Ascending aorta (tissue), 2 donors: ENCODE measurements around the gene PLA2G2C. TPM values are rescaled to one million over a fixed set of nuclear protein-coding genes. Genes with fewer than 3 reads are reported as not detected.
"Not testable (repeated sequence)": the region's sequence is repeated elsewhere in the genome, so short reads cannot be mapped to it uniquely, and the experiment has no call there.

Source experiments
- DNase-seq, 2 donors: peaks; one replicate each; pipeline ENCODE4 v3.0.0-alpha.2; 2019; ENCODE audit warnings: low spot score in 2 of 2
- H3K27ac ChIP-seq, 2 donors: fragments of 200-600 bp; sonication (generic); one replicate each; pipeline ENCODE4 v1.5.1; 2016 to 2017; ENCODE audit warnings: mild to moderate bottlenecking in 1 of 2
- H3K27me3 ChIP-seq: fragments of 200-600 bp; sonication (generic); one replicate; pipeline ENCODE4 v1.5.1; 2017
- H3K36me3 ChIP-seq, 2 donors: fragments of 200-600 bp; sonication (generic); one replicate each; pipeline ENCODE4 v1.5.1; 2016
- H3K4me1 ChIP-seq, 2 donors: fragments of 200-600 bp; sonication (generic); one replicate each; pipeline ENCODE4 v1.5.1; 2016 to 2017; ENCODE audit warnings: mild to moderate bottlenecking in 1 of 2
- H3K4me3 ChIP-seq, 2 donors: fragments of 200-600 bp; sonication (generic); one replicate each; pipeline ENCODE4 v1.5.1; 2016 to 2017; ENCODE audit warnings: mild to moderate bottlenecking in 1 of 2
- H3K9me3 ChIP-seq, 2 donors: fragments of 200-600 bp; sonication (generic); one replicate each; pipeline ENCODE4 v1.5.1; 2016
- CTCF ChIP-seq, 3 experiments: fragments of 200-600 bp in 2 of 3; fragments of 450-650 bp in 1 of 3; sonication (generic) in 2 of 3; IDR thresholded peaks; one replicate each; pipeline ENCODE4 v1.5.1; 2016 to 2019; ENCODE audit warnings: antibody characterized with exemption in 3 of 3, mild to moderate bottlenecking in 1 of 3, moderate library complexity in 1 of 3
- intact Hi-C: fragments of 100-400 bp; cut with DNase I; formaldehyde crosslinking; loops from one replicate; pipeline ENCODE4 v1.15.1; 2023
- total RNA-seq: library from RNA; depleted of rRNA; stranded (reverse); fragments of >200 nt; gene quantifications from one replicate; pipeline ENCODE4 v1.1.0, GENCODE V29; 2016

Gene PLA2G2C
- total RNA-seq, 1 donor from 2014 or later, result not detected

GRCh38 chr1:20136249-20136648 is 50.1 kb downstream of the PLA2G2C start:
- no peak for TF ChIP-seq CTCF (IDR thresholded peaks at IDR 0.05)
- no peak for DNase-seq

GRCh38 chr1:20134995-20135394 is 51.3 kb downstream of the PLA2G2C start:
- DNase-seq, result no peak
- no peaks in the 10 kb centered on the region for H3K36me3 ChIP-seq
- H3K4me3 ChIP-seq, result no peak overlapping the region
- intact Hi-C loops, result no loop called here
- no peaks in the 10 kb centered on the region for H3K4me1 ChIP-seq
- H3K9me3 ChIP-seq, result no peaks in the 10 kb centered on the region
- TF ChIP-seq CTCF (IDR thresholded peaks at IDR 0.05), result no peak
- no peaks in the 10 kb centered on the region for H3K27me3 ChIP-seq
- H3K27ac ChIP-seq, result no peak overlapping the region

More at GRCh38 chr1:20136249-20136648, 50.1 kb downstream of the PLA2G2C start:
- no peaks in the 10 kb centered on the region for H3K9me3 ChIP-seq
- intact Hi-C loops, result no loop called here
- H3K36me3 ChIP-seq, result no peaks in the 10 kb centered on the region
- no peaks in the 10 kb centered on the region for H3K27me3 ChIP-seq
- H3K4me3 ChIP-seq, result no peak overlapping the region
- no peak overlapping the region for H3K27ac ChIP-seq
- H3K4me1 ChIP-seq, result no peaks in the 10 kb centered on the region

- H3K4me1 ChIP-seq, intact Hi-C loops, H3K4me3 ChIP-seq, H3K27me3 ChIP-seq, H3K36me3 ChIP-seq, DNase-seq, H3K9me3 ChIP-seq, H3K27ac ChIP-seq: not testable (repeated sequence)
Measured at GRCh38 chr1:20130518-20130917, 55.8 kb downstream of the PLA2G2C start.

- intact Hi-C loops, result no loop called here
- Histone ChIP-seq H3K9me3 (no peaks in the 10 kb centered on the region), H3K27ac (no peak overlapping the region), H3K36me3 (no peaks in the 10 kb centered on the region), H3K27me3 (no peaks in the 10 kb centered on the region), H3K4me3 (no peak overlapping the region), H3K4me1 (no peaks in the 10 kb centered on the region)
- no peak for TF ChIP-seq CTCF (IDR thresholded peaks at IDR 0.05)
- DNase-seq, result no peak
Measured at GRCh38 chr1:20126806-20127440, 59.4 kb downstream of the PLA2G2C start.

GRCh38 chr1:20126041-20126805 is 60.1 kb downstream of the PLA2G2C start:
- no peaks in the 10 kb centered on the region for H3K9me3 ChIP-seq
- H3K27ac ChIP-seq, result no peak overlapping the region
- no peak for DNase-seq
- TF ChIP-seq CTCF (IDR thresholded peaks at IDR 0.05), result no peak
- H3K4me3 ChIP-seq, result no peak overlapping the region
- H3K27me3 ChIP-seq, result no peaks in the 10 kb centered on the region
- H3K36me3 ChIP-seq, result no peaks in the 10 kb centered on the region
- no peaks in the 10 kb centered on the region for H3K4me1 ChIP-seq
- intact Hi-C loops, result no loop called here

- no peaks in the 10 kb centered on the region for H3K27me3 ChIP-seq
- no peak overlapping the region for H3K4me3 ChIP-seq
- no peak overlapping the region for H3K27ac ChIP-seq
- H3K4me1 ChIP-seq, result no peaks in the 10 kb centered on the region
- no peak for DNase-seq
- no peaks in the 10 kb centered on the region for H3K9me3 ChIP-seq
- intact Hi-C loops, result no loop called here
- TF ChIP-seq CTCF (IDR thresholded peaks at IDR 0.05), result no peak
- no peaks in the 10 kb centered on the region for H3K36me3 ChIP-seq
Measured at GRCh38 chr1:20125100-20125499, 61.2 kb downstream of the PLA2G2C start.
